Measurements from ENCODE around the gene ADM2. TPM values are rescaled to one million over a fixed set of nuclear protein-coding genes. Genes with fewer than 3 reads are reported as not detected.

ADM2 gene
- total and polyA plus RNA-seq, 2 of the 13 experiments (the other 11 are each of a cell fraction or from before 2014, with no cell fraction given): 1.2 to 3.0 TPM

DNA sequence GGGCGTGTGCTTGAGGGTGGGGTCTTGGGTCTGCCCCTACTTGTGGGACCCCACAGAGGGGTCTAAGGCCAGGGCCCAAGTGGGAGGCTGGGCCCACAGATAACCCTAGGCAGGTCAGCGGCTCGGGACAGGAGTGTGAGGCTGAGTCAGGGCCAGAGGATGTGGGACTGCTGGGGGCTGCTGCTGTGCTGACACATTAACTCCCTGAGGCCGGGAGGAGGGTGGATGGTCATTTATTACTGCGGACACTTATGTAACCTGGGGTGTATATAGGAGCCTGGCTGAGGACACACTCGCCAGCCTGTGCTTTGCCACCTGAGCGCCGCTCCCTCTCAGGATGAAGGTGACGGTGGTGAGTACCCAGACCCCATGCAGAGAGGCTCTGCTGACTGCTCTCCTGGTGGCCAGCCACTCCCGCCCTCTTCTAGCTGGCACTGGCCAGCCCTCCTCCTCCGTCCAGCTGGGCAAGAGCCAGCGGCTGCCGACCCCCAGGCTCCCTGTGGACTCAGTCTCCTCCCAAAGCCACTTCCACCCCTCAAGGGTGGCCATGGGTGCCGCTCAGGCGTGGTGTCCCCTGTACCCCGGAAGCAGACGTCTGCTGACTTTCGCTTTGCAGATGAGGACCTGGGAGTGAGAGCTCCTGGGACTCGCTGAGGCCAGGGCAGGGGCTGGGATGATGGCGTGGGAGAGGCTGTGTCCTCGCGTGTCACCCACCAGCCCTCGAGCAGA lies 5.4 kb downstream of the ADM2 start, which contains the start of gene MIOX (continued):
- TF ChIP-seq, protein P1, sequence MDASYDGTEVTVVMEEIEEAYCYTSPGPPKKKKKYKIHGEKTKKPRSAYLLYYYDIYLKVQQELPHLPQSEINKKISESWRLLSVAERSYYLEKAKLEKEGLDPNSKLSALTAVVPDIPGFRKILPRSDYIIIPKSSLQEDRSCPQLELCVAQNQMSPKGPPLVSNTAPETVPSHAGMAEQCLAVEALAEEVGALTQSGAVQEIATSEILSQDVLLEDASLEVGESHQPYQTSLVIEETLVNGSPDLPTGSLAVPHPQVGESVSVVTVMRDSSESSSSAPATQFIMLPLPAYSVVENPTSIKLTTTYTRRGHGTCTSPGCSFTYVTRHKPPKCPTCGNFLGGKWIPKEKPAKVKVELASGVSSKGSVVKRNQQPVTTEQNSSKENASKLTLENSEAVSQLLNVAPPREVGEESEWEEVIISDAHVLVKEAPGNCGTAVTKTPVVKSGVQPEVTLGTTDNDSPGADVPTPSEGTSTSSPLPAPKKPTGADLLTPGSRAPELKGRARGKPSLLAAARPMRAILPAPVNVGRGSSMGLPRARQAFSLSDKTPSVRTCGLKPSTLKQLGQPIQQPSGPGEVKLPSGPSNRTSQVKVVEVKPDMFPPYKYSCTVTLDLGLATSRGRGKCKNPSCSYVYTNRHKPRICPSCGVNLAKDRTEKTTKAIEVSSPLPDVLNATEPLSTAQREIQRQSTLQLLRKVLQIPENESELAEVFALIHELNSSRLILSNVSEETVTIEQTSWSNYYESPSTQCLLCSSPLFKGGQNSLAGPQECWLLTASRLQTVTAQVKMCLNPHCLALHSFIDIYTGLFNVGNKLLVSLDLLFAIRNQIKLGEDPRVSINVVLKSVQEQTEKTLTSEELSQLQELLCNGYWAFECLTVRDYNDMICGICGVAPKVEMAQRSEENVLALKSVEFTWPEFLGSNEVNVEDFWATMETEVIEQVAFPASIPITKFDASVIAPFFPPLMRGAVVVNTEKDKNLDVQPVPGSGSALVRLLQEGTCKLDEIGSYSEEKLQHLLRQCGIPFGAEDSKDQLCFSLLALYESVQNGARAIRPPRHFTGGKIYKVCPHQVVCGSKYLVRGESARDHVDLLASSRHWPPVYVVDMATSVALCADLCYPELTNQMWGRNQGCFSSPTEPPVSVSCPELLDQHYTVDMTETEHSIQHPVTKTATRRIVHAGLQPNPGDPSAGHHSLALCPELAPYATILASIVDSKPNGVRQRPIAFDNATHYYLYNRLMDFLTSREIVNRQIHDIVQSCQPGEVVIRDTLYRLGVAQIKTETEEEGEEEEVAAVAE (CRISPR knock-in tag; IDR thresholded peaks at IDR 0.05; ENCODE audit: borderline replicate concordance): 0 out of 2 replicates have a peak, but pooled peaks have one; percentile 43
- no peak for TF ChIP-seq CREM (IDR thresholded peaks at IDR 0.05)
- no peak for TF ChIP-seq CREM (CRISPR knock-in tag; IDR thresholded peaks at IDR 0.05)
- TF ChIP-seq ZNF33A (CRISPR knock-in tag; IDR thresholded peaks at IDR 0.05; ENCODE audit: borderline replicate concordance): no peak
- TF ChIP-seq RFX3 (CRISPR knock-in tag; IDR thresholded peaks at IDR 0.05): no peak
- no peak for TF ChIP-seq ZNF746 (CRISPR knock-in tag; IDR thresholded peaks at IDR 0.05)
- no peak for TF ChIP-seq ZNF10 (CRISPR knock-in tag; IDR thresholded peaks at IDR 0.05; ENCODE audit: borderline replicate concordance, low read depth)
- no peak for TF ChIP-seq ZBTB21 (CRISPR knock-in tag; IDR thresholded peaks at IDR 0.05)
- 0 out of 2 replicates have a peak, but pooled peaks have one; percentile 35 for TF ChIP-seq HES4 (CRISPR knock-in tag; IDR thresholded peaks at IDR 0.05; ENCODE audit: borderline replicate concordance)
- TF ChIP-seq IKZF4 (CRISPR knock-in tag; IDR thresholded peaks at IDR 0.05; ENCODE audit: borderline replicate concordance, low read depth, not compliant biosample characterization): no peak
- no peak for TF ChIP-seq FOSL1 (CRISPR knock-in tag; IDR thresholded peaks at IDR 0.05; ENCODE audit: borderline replicate concordance)
- TF ChIP-seq, protein P2, sequence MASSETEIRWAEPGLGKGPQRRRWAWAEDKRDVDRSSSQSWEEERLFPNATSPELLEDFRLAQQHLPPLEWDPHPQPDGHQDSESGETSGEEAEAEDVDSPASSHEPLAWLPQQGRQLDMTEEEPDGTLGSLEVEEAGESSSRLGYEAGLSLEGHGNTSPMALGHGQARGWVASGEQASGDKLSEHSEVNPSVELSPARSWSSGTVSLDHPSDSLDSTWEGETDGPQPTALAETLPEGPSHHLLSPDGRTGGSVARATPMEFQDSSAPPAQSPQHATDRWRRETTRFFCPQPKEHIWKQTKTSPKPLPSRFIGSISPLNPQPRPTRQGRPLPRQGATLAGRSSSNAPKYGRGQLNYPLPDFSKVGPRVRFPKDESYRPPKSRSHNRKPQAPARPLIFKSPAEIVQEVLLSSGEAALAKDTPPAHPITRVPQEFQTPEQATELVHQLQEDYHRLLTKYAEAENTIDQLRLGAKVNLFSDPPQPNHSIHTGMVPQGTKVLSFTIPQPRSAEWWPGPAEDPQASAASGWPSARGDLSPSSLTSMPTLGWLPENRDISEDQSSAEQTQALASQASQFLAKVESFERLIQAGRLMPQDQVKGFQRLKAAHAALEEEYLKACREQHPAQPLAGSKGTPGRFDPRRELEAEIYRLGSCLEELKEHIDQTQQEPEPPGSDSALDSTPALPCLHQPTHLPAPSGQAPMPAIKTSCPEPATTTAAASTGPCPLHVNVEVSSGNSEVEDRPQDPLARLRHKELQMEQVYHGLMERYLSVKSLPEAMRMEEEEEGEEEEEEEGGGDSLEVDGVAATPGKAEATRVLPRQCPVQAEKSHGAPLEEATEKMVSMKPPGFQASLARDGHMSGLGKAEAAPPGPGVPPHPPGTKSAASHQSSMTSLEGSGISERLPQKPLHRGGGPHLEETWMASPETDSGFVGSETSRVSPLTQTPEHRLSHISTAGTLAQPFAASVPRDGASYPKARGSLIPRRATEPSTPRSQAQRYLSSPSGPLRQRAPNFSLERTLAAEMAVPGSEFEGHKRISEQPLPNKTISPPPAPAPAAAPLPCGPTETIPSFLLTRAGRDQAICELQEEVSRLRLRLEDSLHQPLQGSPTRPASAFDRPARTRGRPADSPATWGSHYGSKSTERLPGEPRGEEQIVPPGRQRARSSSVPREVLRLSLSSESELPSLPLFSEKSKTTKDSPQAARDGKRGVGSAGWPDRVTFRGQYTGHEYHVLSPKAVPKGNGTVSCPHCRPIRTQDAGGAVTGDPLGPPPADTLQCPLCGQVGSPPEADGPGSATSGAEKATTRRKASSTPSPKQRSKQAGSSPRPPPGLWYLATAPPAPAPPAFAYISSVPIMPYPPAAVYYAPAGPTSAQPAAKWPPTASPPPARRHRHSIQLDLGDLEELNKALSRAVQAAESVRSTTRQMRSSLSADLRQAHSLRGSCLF (CRISPR knock-in tag; IDR thresholded peaks at IDR 0.05; ENCODE audit: borderline replicate concordance): no peak
- no peak for TF ChIP-seq ZNF724P (CRISPR knock-in tag; IDR thresholded peaks at IDR 0.05; ENCODE audit: borderline replicate concordance)
- TF ChIP-seq, protein P3, sequence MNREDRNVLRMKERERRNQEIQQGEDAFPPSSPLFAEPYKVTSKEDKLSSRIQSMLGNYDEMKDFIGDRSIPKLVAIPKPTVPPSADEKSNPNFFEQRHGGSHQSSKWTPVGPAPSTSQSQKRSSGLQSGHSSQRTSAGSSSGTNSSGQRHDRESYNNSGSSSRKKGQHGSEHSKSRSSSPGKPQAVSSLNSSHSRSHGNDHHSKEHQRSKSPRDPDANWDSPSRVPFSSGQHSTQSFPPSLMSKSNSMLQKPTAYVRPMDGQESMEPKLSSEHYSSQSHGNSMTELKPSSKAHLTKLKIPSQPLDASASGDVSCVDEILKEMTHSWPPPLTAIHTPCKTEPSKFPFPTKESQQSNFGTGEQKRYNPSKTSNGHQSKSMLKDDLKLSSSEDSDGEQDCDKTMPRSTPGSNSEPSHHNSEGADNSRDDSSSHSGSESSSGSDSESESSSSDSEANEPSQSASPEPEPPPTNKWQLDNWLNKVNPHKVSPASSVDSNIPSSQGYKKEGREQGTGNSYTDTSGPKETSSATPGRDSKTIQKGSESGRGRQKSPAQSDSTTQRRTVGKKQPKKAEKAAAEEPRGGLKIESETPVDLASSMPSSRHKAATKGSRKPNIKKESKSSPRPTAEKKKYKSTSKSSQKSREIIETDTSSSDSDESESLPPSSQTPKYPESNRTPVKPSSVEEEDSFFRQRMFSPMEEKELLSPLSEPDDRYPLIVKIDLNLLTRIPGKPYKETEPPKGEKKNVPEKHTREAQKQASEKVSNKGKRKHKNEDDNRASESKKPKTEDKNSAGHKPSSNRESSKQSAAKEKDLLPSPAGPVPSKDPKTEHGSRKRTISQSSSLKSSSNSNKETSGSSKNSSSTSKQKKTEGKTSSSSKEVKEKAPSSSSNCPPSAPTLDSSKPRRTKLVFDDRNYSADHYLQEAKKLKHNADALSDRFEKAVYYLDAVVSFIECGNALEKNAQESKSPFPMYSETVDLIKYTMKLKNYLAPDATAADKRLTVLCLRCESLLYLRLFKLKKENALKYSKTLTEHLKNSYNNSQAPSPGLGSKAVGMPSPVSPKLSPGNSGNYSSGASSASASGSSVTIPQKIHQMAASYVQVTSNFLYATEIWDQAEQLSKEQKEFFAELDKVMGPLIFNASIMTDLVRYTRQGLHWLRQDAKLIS (CRISPR knock-in tag; IDR thresholded peaks at IDR 0.05): no peak
- no peak for TF ChIP-seq PHB2 (IDR thresholded peaks at IDR 0.05; ENCODE audit: partially characterized antibody)

All from HepG2 (cell line).